ENCODE data around the gene CYP26C1. TPM values are rescaled to one million over a fixed set of nuclear protein-coding genes. Genes with fewer than 3 reads are reported as not detected.

The CYP26C1 gene
- total RNA-seq, 1 donor from 2014 or later: not detected

GRCh38 chr10:93063977-93064660 lies 3.5 kb downstream of the CYP26C1 start:
- TF ChIP-seq CTCF (IDR thresholded peaks at IDR 0.05): no peak
- Mint-ChIP-seq H3K4me1 (ENCODE audit: unreplicated experiment) (peaks cover 25% of the 10 kb centered on the region), H3K36me3 (ENCODE audit: unreplicated experiment) (no peaks in the 10 kb centered on the region), H3K27me3 (ENCODE audit: unreplicated experiment) (peaks cover 52% of the 10 kb centered on the region), H3K9me3 (ENCODE audit: unreplicated experiment) (no peaks in the 10 kb centered on the region), H3K4me3 (ENCODE audit: unreplicated experiment) (no peak overlapping the region), H3K27ac (ENCODE audit: unreplicated experiment) (no peak overlapping the region)
- DNase-seq (ENCODE audit: extremely low spot score, unreplicated experiment): no peak

GRCh38 chr10:93064874-93065660 lies 4.5 kb downstream of the CYP26C1 start:
- Mint-ChIP-seq H3K4me1 (ENCODE audit: unreplicated experiment) (peaks cover 20% of the 10 kb centered on the region), H3K9me3 (ENCODE audit: unreplicated experiment) (no peaks in the 10 kb centered on the region), H3K4me3 (ENCODE audit: unreplicated experiment) (peak overlapping the region; percentile 56), H3K27me3 (ENCODE audit: unreplicated experiment) (peaks cover 57% of the 10 kb centered on the region), H3K36me3 (ENCODE audit: unreplicated experiment) (no peaks in the 10 kb centered on the region), H3K27ac (ENCODE audit: unreplicated experiment) (no peak overlapping the region)
- no peak for DNase-seq (ENCODE audit: extremely low spot score, unreplicated experiment)
- no peak for TF ChIP-seq CTCF (IDR thresholded peaks at IDR 0.05)

GRCh38 chr10:93065675-93066543 lies 5.3 kb downstream of the CYP26C1 start:
- H3K4me1 Mint-ChIP-seq (ENCODE audit: unreplicated experiment): peaks cover 19% of the 10 kb centered on the region
- no peak for DNase-seq (ENCODE audit: extremely low spot score, unreplicated experiment)
- no peaks in the 10 kb centered on the region for H3K9me3 Mint-ChIP-seq (ENCODE audit: unreplicated experiment)
- no peak overlapping the region for H3K27ac Mint-ChIP-seq (ENCODE audit: unreplicated experiment)
- peak overlapping the region; percentile 56 for H3K4me3 Mint-ChIP-seq (ENCODE audit: unreplicated experiment)
- H3K27me3 Mint-ChIP-seq (ENCODE audit: unreplicated experiment): peaks cover 65% of the 10 kb centered on the region
- TF ChIP-seq CTCF (IDR thresholded peaks at IDR 0.05): no peak
- H3K36me3 Mint-ChIP-seq (ENCODE audit: unreplicated experiment): no peaks in the 10 kb centered on the region

- H3K36me3 Mint-ChIP-seq (ENCODE audit: unreplicated experiment): no peaks in the 10 kb centered on the region
- no peak for TF ChIP-seq CTCF (IDR thresholded peaks at IDR 0.05)
- DNase-seq (ENCODE audit: extremely low spot score, unreplicated experiment): no peak
- H3K27me3 Mint-ChIP-seq (ENCODE audit: unreplicated experiment): peaks cover 69% of the 10 kb centered on the region
- H3K4me3 Mint-ChIP-seq (ENCODE audit: unreplicated experiment): peak overlapping the region; percentile 35
- no peak overlapping the region for H3K27ac Mint-ChIP-seq (ENCODE audit: unreplicated experiment)
- H3K9me3 Mint-ChIP-seq (ENCODE audit: unreplicated experiment): no peaks in the 10 kb centered on the region
- peaks cover 19% of the 10 kb centered on the region for H3K4me1 Mint-ChIP-seq (ENCODE audit: unreplicated experiment)
Observed at GRCh38 chr10:93066544-93066913, 5.9 kb downstream of the CYP26C1 start.
